NCI-H2081 (cell line): ENCODE measurements around the gene WDR36.

Experiments used
- DNase-seq, 2 experiments: peaks; one replicate each; lab custom pipeline; 2025; lab: John Stamatoyannopoulos, UW

WDR36 gene

GRCh38 chr5:111106320-111106948 lies 14.3 kb downstream of the WDR36 start:
- DNase-seq, result no peak

GRCh38 chr5:111107371-111107770 lies 15.2 kb downstream of the WDR36 start:
- no peak for DNase-seq

- no peak for DNase-seq
Observed at GRCh38 chr5:111111956-111112355, 19.8 kb downstream of the WDR36 start.

GRCh38 chr5:111113678-111114077 lies 21.5 kb downstream of the WDR36 start:
- DNase-seq, result no peak

GRCh38 chr5:111115229-111115628 lies 23.1 kb downstream of the WDR36 start:
- no peak for DNase-seq

GRCh38 chr5:111116550-111116949 lies 24.4 kb downstream of the WDR36 start:
- no peak for DNase-seq

- peak in 1 of 2 experiments; percentile 18 for DNase-seq
Observed at GRCh38 chr5:111117136-111117535, 25.0 kb downstream of the WDR36 start.

GRCh38 chr5:111119221-111119620 lies 27.1 kb downstream of the WDR36 start:
- no peak for DNase-seq

- no peak for DNase-seq
Observed at GRCh38 chr5:111119856-111120255, 27.7 kb downstream of the WDR36 start.

- no peak for DNase-seq
Observed at GRCh38 chr5:111120911-111121310, 28.8 kb downstream of the WDR36 start.

- no peak for DNase-seq
Observed at GRCh38 chr5:111121926-111122325, 29.8 kb downstream of the WDR36 start.

- DNase-seq, result no peak
Observed at GRCh38 chr5:111122398-111122797, 30.2 kb downstream of the WDR36 start.

- DNase-seq, result no peak
Observed at GRCh38 chr5:111124793-111125192, 32.6 kb downstream of the WDR36 start.

GRCh38 chr5:111126896-111127295 lies 34.7 kb downstream of the WDR36 start:
- DNase-seq, result no peak

GRCh38 chr5:111127453-111128195 lies 35.5 kb downstream of the WDR36 start:
- DNase-seq, result no peak

GRCh38 chr5:111129938-111130337 lies 37.8 kb downstream of the WDR36 start:
- no peak for DNase-seq

GRCh38 chr5:111131356-111131755 lies 39.2 kb downstream of the WDR36 start:
- DNase-seq, result no peak

GRCh38 chr5:111132076-111132475 lies 39.9 kb downstream of the WDR36 start:
- DNase-seq, result no peak

- no peak for DNase-seq
Observed at GRCh38 chr5:111132731-111133435, 40.7 kb downstream of the WDR36 start.

- DNase-seq, result no peak
Observed at GRCh38 chr5:111133436-111133751, 41.2 kb downstream of the WDR36 start.

- no peak for DNase-seq
Observed at GRCh38 chr5:111134087-111134486, 41.9 kb downstream of the WDR36 start.

GRCh38 chr5:111134864-111135263 lies 42.7 kb downstream of the WDR36 start:
- DNase-seq, result no peak

- no peak for DNase-seq
Observed at GRCh38 chr5:111135363-111135762, 43.2 kb downstream of the WDR36 start.
